ENCODE results near the gene CSTF2T.

- TF ChIP-seq, protein P1, sequence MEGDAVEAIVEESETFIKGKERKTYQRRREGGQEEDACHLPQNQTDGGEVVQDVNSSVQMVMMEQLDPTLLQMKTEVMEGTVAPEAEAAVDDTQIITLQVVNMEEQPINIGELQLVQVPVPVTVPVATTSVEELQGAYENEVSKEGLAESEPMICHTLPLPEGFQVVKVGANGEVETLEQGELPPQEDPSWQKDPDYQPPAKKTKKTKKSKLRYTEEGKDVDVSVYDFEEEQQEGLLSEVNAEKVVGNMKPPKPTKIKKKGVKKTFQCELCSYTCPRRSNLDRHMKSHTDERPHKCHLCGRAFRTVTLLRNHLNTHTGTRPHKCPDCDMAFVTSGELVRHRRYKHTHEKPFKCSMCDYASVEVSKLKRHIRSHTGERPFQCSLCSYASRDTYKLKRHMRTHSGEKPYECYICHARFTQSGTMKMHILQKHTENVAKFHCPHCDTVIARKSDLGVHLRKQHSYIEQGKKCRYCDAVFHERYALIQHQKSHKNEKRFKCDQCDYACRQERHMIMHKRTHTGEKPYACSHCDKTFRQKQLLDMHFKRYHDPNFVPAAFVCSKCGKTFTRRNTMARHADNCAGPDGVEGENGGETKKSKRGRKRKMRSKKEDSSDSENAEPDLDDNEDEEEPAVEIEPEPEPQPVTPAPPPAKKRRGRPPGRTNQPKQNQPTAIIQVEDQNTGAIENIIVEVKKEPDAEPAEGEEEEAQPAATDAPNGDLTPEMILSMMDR (conservative IDR thresholded peaks at IDR 0.05; ENCODE audit: low read depth, low read length): no peak
- TF ChIP-seq EZH2 (IDR thresholded peaks at IDR 0.05; ENCODE audit: borderline replicate concordance, low read depth, low read length, poor library complexity, severe bottlenecking): no peak
Observed at GRCh38 chr10:51716981-51717380, 17.6 kb upstream of the CSTF2T start.

All from A673 (cell line).